ENCODE data around the gene GAR1. TPM values are rescaled to one million over a fixed set of nuclear protein-coding genes. Genes with fewer than 3 reads are reported as not detected.

The GAR1 gene
- total RNA-seq, 1 experiment from 2014 or later = 40.6 TPM

DNA sequence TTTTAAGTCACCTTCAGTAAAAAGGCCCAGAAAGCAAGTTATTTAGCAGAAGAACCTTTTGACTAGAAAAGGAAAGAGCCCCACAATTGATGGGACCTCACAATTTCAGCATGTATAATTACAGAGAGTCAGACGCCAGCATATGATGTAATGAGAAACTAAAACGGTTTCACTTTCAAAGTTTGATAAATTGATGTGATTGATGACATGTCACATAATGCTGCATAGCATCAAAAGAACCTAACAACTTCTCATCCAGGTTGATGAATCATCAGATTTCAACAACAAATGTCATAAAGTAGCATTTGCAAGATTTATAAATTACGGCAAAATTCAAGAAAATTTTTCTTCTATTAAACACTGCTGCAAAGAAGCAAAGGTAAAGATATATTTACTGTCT, 3.9 kb upstream of the GAR1 start:
- BruUV-seq (replicated peaks) = no TSS peak

DNA sequence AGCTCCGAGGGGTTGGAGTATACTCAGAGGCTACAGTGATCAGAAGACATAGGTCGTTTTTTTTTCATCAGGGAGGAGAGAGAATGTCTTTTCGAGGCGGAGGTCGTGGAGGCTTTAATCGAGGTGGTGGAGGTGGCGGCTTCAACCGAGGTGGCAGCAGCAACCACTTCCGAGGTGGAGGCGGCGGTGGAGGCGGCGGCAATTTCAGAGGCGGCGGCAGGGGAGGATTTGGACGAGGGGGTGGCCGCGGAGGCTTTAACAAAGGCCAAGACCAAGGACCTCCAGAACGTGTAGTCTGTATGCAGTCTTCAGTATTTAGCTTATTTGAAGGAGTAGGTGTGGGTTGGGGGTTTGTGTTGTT, 500 bp downstream of the GAR1 start:
- no peak for TF ChIP-seq SP1 (IDR thresholded peaks at IDR 0.05; ENCODE audit: low read depth)
- TF ChIP-seq ZFX (IDR thresholded peaks at IDR 0.05) = no peak
- TF ChIP-seq EZH2 (IDR thresholded peaks at IDR 0.05) = no peak
- TF ChIP-seq CEBPB (IDR thresholded peaks at IDR 0.05; ENCODE audit: low read depth) = no peak
- TF ChIP-seq ZNF274 (IDR thresholded peaks at IDR 0.05; ENCODE audit: low read depth, low read length) = no peak
- TF ChIP-seq, protein P1, sequence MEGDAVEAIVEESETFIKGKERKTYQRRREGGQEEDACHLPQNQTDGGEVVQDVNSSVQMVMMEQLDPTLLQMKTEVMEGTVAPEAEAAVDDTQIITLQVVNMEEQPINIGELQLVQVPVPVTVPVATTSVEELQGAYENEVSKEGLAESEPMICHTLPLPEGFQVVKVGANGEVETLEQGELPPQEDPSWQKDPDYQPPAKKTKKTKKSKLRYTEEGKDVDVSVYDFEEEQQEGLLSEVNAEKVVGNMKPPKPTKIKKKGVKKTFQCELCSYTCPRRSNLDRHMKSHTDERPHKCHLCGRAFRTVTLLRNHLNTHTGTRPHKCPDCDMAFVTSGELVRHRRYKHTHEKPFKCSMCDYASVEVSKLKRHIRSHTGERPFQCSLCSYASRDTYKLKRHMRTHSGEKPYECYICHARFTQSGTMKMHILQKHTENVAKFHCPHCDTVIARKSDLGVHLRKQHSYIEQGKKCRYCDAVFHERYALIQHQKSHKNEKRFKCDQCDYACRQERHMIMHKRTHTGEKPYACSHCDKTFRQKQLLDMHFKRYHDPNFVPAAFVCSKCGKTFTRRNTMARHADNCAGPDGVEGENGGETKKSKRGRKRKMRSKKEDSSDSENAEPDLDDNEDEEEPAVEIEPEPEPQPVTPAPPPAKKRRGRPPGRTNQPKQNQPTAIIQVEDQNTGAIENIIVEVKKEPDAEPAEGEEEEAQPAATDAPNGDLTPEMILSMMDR (IDR thresholded peaks at IDR 0.05 in 2 of 3, conservative IDR thresholded peaks at IDR 0.05 in 1 of 3; ENCODE audit: borderline replicate concordance in 1 of 3, insufficient read depth in 1 of 3, low read depth in 2 of 3, low read length in 2 of 3) = no peak
- no peak for TF ChIP-seq FOSL1 (IDR thresholded peaks at IDR 0.05; ENCODE audit: low read depth)
- TF ChIP-seq, protein P2, sequence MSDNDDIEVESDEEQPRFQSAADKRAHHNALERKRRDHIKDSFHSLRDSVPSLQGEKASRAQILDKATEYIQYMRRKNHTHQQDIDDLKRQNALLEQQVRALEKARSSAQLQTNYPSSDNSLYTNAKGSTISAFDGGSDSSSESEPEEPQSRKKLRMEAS (IDR thresholded peaks at IDR 0.05) = no peak
- no peak for TF ChIP-seq CBX3 (IDR thresholded peaks at IDR 0.05; ENCODE audit: low read depth)
- no peak for TF ChIP-seq POLR2AphosphoS5 (IDR thresholded peaks at IDR 0.05; ENCODE audit: low read depth, low read length)
- Histone ChIP-seq H3K9me2 (ENCODE audit: insufficient read depth) (no peaks in the 10 kb centered on the region), H3K9ac (ENCODE audit: low read length) (peak overlapping the region; percentile 96), H4K20me1 (ENCODE audit: insufficient read depth) (no peaks in the 10 kb centered on the region), H3K36me3 (ENCODE audit: control insufficient read depth in 1 of 2, insufficient read depth in 2 of 2, low read length in 2 of 2) (peaks cover 12 to 31% of the 10 kb centered on the region in 2 experiments), H3K27ac (ENCODE audit: low read depth, low read length) (peak overlapping the region; percentile 69), H3K27me3 (ENCODE audit: insufficient read depth, low read length) (no peaks in the 10 kb centered on the region), H3K4me3 (replicated peaks in 1 of 2; ENCODE audit: low read depth in 1 of 2, low read length in 2 of 2) (peak overlapping the region; percentile 81 to 98), H3K9me3 (ENCODE audit: control insufficient read depth in 1 of 2, insufficient read depth in 1 of 2, low read depth in 1 of 2, low read length in 2 of 2) (no peaks in the 10 kb centered on the region), H3K4me1 (ENCODE audit: control insufficient read depth in 1 of 2, insufficient read depth in 2 of 2, low read length in 2 of 2) (peaks cover 10 to 16% of the 10 kb centered on the region in 2 experiments; a peak in 3 of 4 replicates), H2AFZ (ENCODE audit: low read depth, low read length, poor library complexity, severe bottlenecking) (no peak overlapping the region), H3K79me2 (ENCODE audit: insufficient read depth, low read length) (peaks cover 56% of the 10 kb centered on the region), H3K4me2 (ENCODE audit: low read length) (peak overlapping the region; percentile 89)
- no TSS peak for BruUV-seq (replicated peaks)
- RAD21 ChIA-PET (ENCODE audit: low non-redundant PET in 1 of 2, low total read pairs in 2 of 2, uncharacterized antibody in 2 of 2, unreplicated experiment in 2 of 2) = no interaction called here
- intact Hi-C loops (cut with micrococcal nuclease) = loop anchor here (5.0 kb wide), 1 partner anchor 114 kb away; the partner anchor contains the start of gene CASP6
- CTCF ChIA-PET = no interaction called here
- no peak for DNase-seq (ENCODE audit: low read depth, low spot score)
- ATAC-seq = peak; percentile 11
- POLR2A ChIA-PET = no interaction called here

More for the DNA sequence above, 3.9 kb upstream of the GAR1 start:
- Histone ChIP-seq H4K20me1 (ENCODE audit: insufficient read depth) (no peaks in the 10 kb centered on the region), H3K27ac (ENCODE audit: low read depth, low read length) (no peak overlapping the region), H3K36me3 (ENCODE audit: control insufficient read depth in 1 of 2, insufficient read depth in 2 of 2, low read length in 2 of 2) (no peaks in the 10 kb centered on the region), H2AFZ (ENCODE audit: low read depth, low read length, poor library complexity, severe bottlenecking) (no peak overlapping the region), H3K9me2 (ENCODE audit: insufficient read depth) (no peaks in the 10 kb centered on the region), H3K4me2 (ENCODE audit: low read length) (no peak overlapping the region), H3K4me3 (replicated peaks in 1 of 2; ENCODE audit: low read depth in 1 of 2, low read length in 2 of 2) (no peak overlapping the region), H3K4me1 (ENCODE audit: control insufficient read depth in 1 of 2, insufficient read depth in 2 of 2, low read length in 2 of 2) (peaks cover 6 to 11% of the 10 kb centered on the region in 2 experiments; a peak in 3 of 4 replicates), H3K79me2 (ENCODE audit: insufficient read depth, low read length) (peaks cover 12% of the 10 kb centered on the region), H3K27me3 (ENCODE audit: insufficient read depth, low read length) (no peaks in the 10 kb centered on the region), H3K9me3 (ENCODE audit: control insufficient read depth in 1 of 2, insufficient read depth in 1 of 2, low read depth in 1 of 2, low read length in 2 of 2) (no peaks in the 10 kb centered on the region), H3K9ac (ENCODE audit: low read length) (no peak overlapping the region)
- DNase-seq (ENCODE audit: low read depth, low spot score) = no peak
- CTCF ChIA-PET = no interaction called here
- RAD21 ChIA-PET (ENCODE audit: low non-redundant PET in 1 of 2, low total read pairs in 2 of 2, uncharacterized antibody in 2 of 2, unreplicated experiment in 2 of 2) = no interaction called here
- no peak for ATAC-seq
- TF ChIP-seq CEBPB (IDR thresholded peaks at IDR 0.05; ENCODE audit: low read depth) (no peak), EZH2phosphoT487 (IDR thresholded peaks at IDR 0.05; ENCODE audit: borderline replicate concordance) (no peak)
- TF ChIP-seq, protein P1 (IDR thresholded peaks at IDR 0.05 in 2 of 3, conservative IDR thresholded peaks at IDR 0.05 in 1 of 3; ENCODE audit: borderline replicate concordance in 1 of 3, insufficient read depth in 1 of 3, low read depth in 2 of 3, low read length in 2 of 3) = no peak
- POLR2A ChIA-PET = no interaction called here
- intact Hi-C loops (cut with micrococcal nuclease) = no loop called here

Data from HCT116 (cell line).